Smooth muscle cell (in vitro differentiated cells): ENCODE data around the gene CEP72. TPM values are rescaled to one million over a fixed set of nuclear protein-coding genes. Genes with fewer than 3 reads are reported as not detected.

ENCODE experiments used
- DNase-seq: peaks from one replicate; lab custom pipeline; 2025; ENCODE audit not compliant: unreplicated experiment; lab: John Stamatoyannopoulos, UW
- H2AFZ ChIP-seq: fragments of 200-600 bp; sonication (generic); 2 replicates; pipeline ENCODE4 v1.6.0; 2016; ENCODE audit warnings: antibody characterized with exemption, low read depth, mild to moderate bottlenecking
- H3F3A ChIP-seq: fragments of 200-600 bp; sonication (generic); 2 replicates; pipeline ENCODE4 v1.6.0; 2017; ENCODE audit warnings: antibody characterized with exemption, low read depth
- H3K27ac ChIP-seq: fragments of 200-600 bp; sonication (generic); 2 replicates; pipeline ENCODE4 v1.5.1; 2016; ENCODE audit warnings: low read depth, mild to moderate bottlenecking
- H3K27me3 ChIP-seq: fragments of 200-600 bp; sonication (generic); 2 replicates; pipeline ENCODE4 v1.6.1; 2016; ENCODE audit warnings: low read depth, mild to moderate bottlenecking
- H3K36me3 ChIP-seq: fragments of 200-600 bp; sonication (generic); 2 replicates; pipeline ENCODE4 v1.5.1; 2016; ENCODE audit warnings: low read depth
- H3K4me1 ChIP-seq: fragments of 200-600 bp; sonication (generic); 2 replicates; pipeline ENCODE4 v1.5.1; 2016; ENCODE audit warnings: low read depth
- H3K4me2 ChIP-seq: fragments of 200-600 bp; sonication (generic); 2 replicates; pipeline ENCODE4 v1.6.0; 2016; ENCODE audit warnings: mild to moderate bottlenecking
- H3K4me3 ChIP-seq: fragments of 200-600 bp; sonication (generic); 2 replicates; pipeline ENCODE4 v1.5.1; 2016; ENCODE audit warnings: mild to moderate bottlenecking
- H3K79me2 ChIP-seq: fragments of 200-600 bp; sonication (generic); 2 replicates; pipeline ENCODE4 v1.6.0; 2016; ENCODE audit warnings: low read depth, mild to moderate bottlenecking
- H3K9ac ChIP-seq: fragments of 200-600 bp; sonication (generic); 2 replicates; pipeline ENCODE4 v1.6.0; 2016; ENCODE audit warnings: low read depth
- H3K9me3 ChIP-seq: fragments of 200-600 bp; sonication (generic); replicated peaks from 2 replicates; pipeline ENCODE4 v1.5.1; 2016; ENCODE audit warnings: low read depth
- H4K20me1 ChIP-seq: fragments of 200-600 bp; sonication (generic); 2 replicates; pipeline ENCODE4 v1.6.0; 2016; ENCODE audit warnings: low read depth
- WGBS: methylation state at CpG from one replicate; pipeline ENCODE4 v1.1.7; 2016; ENCODE audit warnings: low lambda C conversion rate; 5-methylcytosine and 5-hydroxymethylcytosine counted together
- polyA plus RNA-seq: library from polyadenylated mRNA; unstranded; fragments of >200 nt; fragmentation: Nextera tagmentation; extraction: Ambion mirVana; gene quantifications from 2 replicates; pipeline ENCODE4 v1.2.1, GENCODE V29; 2016
- total RNA-seq: library from RNA; depleted of rRNA; stranded (reverse); fragments of >200 nt; gene quantifications from 2 replicates; pipeline ENCODE4 v1.2.3, GENCODE V29; 2014
- TF ChIP-seq, protein P1 (sequence below): fragments of 200-600 bp; sonication (generic); IDR thresholded peaks from 2 replicates; pipeline ENCODE4 v1.5.1; 2017; ENCODE audit warnings: borderline replicate concordance, mild to moderate bottlenecking, antibody characterized with exemption; ENCODE audit not compliant: insufficient read depth, poor library complexity, severe bottlenecking

CEP72 gene, protein sequence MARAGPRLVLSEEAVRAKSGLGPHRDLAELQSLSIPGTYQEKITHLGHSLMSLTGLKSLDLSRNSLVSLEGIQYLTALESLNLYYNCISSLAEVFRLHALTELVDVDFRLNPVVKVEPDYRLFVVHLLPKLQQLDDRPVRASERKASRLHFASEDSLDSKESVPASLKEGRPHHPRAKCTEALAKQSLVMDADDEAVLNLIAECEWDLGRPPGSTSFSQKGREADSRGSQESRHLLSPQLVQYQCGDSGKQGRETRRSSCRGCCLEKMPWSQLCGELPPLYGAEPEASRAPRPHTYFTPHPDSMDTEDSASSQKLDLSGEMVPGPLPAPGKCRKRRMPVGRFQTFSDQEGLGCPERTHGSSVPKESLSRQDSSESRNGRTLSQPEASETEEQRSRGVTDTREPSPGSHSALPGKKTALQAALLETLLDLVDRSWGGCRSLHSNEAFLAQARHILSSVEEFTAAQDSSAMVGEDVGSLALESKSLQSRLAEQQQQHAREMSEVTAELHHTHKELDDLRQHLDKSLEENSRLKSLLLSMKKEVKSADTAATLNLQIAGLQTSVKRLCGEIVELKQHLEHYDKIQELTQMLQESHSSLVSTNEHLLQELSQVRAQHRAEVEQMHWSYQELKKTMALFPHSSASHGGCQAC
- total RNA-seq (3.5 and 4.0 TPM in 2 replicates), polyA plus RNA-seq (0.77 and 2.7 TPM in 2 replicates)

DNA sequence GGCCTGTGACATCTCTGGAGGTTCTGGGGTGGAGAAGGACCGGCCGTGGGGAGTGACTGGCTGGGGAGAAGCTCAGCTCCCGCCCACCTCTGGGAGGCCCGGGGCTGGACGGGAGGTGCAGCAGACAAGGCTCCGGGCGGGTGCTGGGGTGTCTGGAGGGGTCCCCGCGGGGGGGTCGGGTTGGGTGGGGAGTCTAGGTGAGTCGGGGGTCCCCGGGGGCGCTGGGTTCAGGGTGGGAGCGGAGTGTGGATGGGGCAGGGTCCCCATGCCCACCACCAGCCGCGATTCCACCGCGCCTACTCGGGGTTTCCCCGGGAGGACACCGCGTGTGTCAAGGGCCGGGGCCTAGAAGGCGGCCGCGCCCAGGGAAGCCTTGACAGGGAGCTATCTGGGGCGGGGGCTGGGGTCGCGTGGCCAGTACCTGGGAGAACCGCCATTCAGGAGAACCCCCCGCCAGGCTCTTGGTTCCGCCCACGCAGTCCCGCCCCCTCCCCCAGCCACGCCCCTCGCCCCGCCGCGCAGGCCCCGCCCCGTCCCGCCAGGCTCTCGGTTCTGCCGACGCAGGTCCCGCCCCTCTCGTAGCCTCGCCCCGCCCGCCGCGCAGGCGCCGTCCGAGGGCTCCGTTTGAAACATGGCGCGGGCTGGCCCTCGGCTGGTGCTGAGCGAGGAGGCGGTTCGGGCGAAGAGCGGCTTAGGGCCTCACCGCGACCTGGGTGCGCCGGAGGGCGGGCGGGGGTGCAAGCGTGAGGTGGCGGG is at the start of gene CEP72:
Gene CEP72, plus strand, starts transcription at position 610 of the 756 bp plus-strand sequence. Its CDS starts 22 bp downstream, at position 632.
- DNase-seq = peak; percentile 89

DNA sequence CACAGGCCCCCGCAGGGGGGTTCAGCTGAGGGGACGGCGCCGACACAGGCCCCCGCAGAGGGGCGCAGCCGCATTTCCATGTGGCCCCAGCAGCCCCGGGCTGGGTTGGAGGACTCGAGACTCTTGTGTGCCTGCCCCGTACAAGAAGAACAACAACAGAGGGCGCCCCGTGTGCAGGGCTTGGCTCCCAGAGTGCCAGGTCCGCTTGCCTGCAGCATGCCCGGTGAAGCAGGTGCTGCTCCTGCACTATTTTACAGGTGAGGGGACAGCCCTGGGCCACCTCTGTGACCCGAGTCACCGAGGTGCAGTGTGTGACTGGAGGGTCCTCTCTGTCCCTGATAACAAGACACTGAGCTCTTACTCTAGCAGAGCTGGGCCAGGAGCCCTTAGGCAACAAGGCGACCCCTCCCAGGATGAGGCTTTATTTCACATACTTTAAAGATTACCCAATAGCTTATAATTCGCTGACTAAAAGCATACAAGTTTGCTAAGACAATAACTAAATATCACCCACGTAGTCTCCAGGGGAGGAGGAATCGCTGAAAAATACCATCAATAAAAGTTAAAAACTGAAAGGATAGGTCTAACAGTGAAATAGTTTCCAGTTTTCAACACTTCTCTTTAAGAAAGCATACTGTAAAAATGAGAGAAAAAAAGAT is 46.2 kb upstream of the CEP72 start:
- H3K27me3 ChIP-seq = peaks cover 6% of the 10 kb centered on the region
- no peaks in the 10 kb centered on the region for H3K36me3 ChIP-seq
- TF ChIP-seq, protein P1, sequence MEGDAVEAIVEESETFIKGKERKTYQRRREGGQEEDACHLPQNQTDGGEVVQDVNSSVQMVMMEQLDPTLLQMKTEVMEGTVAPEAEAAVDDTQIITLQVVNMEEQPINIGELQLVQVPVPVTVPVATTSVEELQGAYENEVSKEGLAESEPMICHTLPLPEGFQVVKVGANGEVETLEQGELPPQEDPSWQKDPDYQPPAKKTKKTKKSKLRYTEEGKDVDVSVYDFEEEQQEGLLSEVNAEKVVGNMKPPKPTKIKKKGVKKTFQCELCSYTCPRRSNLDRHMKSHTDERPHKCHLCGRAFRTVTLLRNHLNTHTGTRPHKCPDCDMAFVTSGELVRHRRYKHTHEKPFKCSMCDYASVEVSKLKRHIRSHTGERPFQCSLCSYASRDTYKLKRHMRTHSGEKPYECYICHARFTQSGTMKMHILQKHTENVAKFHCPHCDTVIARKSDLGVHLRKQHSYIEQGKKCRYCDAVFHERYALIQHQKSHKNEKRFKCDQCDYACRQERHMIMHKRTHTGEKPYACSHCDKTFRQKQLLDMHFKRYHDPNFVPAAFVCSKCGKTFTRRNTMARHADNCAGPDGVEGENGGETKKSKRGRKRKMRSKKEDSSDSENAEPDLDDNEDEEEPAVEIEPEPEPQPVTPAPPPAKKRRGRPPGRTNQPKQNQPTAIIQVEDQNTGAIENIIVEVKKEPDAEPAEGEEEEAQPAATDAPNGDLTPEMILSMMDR = no peak
- H3K9me3 ChIP-seq = no peaks in the 10 kb centered on the region
- no peaks in the 10 kb centered on the region for H3K4me1 ChIP-seq
- H3K9ac ChIP-seq = no peak overlapping the region
- H2AFZ ChIP-seq = no peak overlapping the region
- H3K4me2 ChIP-seq = peak overlapping the region; percentile 8
- H3K27ac ChIP-seq = no peak overlapping the region
- no peaks in the 10 kb centered on the region for H3F3A ChIP-seq
- no peaks in the 10 kb centered on the region for H3K79me2 ChIP-seq
- peak overlapping the region; percentile 13 for H3K4me3 ChIP-seq
- 66% methylated on average over 20 of the region's 20 CpGs for WGBS
- H4K20me1 ChIP-seq = no peaks in the 10 kb centered on the region
- DNase-seq = no peak

More for the DNA sequence above, at the start of gene CEP72:
- Histone ChIP-seq H3F3A (no peaks in the 10 kb centered on the region), H3K9me3 (no peaks in the 10 kb centered on the region), H3K4me3 (peak within 1 kb of the TSS; percentile 86), H3K4me1 (no peaks in the 10 kb centered on the region), H3K9ac (peak within 1 kb of the TSS; percentile 73), H3K27ac (no peak within 1 kb of the TSS), H3K27me3 (no peaks in the 10 kb centered on the region), H3K79me2 (peaks cover 30% of the 10 kb centered on the region), H2AFZ (peak within 1 kb of the TSS; percentile 91), H4K20me1 (no peaks in the 10 kb centered on the region), H3K36me3 (no peaks in the 10 kb centered on the region), H3K4me2 (peak within 1 kb of the TSS; percentile 84)
- under 1% methylated on average over 28 of the region's 72 CpGs for WGBS
- TF ChIP-seq, protein P1 = no peak

DNA sequence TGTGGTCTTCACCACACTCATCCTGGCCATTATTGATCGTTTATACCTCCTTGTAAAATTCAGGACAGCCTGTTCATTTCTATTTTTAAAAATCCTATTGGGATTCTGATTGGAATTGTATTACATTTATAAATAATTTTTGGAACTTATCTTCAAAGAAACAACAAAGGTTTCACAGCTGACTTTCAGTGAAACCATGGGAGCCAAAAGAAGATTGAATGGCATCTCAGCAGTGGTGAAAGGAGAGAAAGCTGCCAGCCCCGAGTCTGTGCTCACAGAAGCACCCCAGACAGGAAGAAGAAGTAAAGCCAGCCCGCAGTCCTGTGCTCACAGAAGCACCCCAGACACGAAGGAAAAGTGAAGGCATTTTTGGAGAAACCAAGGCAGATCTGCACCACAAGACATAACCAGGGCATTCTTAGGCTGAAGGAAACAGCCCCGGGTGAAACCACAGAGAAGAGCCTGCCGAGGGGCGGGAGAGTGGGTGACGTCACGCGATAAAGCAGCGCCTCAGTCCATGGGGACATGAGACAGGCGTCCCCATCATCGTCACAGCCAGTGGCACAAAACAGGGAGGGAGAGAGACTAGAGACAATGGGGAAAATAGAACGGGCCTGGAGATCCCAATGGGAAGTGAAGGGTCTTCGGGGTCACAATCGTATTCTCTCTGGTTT is 45.4 kb upstream of the CEP72 start:
- Histone ChIP-seq H3K4me3 (no peak overlapping the region), H2AFZ (no peak overlapping the region), H3F3A (no peaks in the 10 kb centered on the region), H3K9ac (no peak overlapping the region), H4K20me1 (no peaks in the 10 kb centered on the region), H3K4me2 (no peak overlapping the region), H3K36me3 (no peaks in the 10 kb centered on the region), H3K27ac (no peak overlapping the region), H3K4me1 (no peaks in the 10 kb centered on the region), H3K79me2 (no peaks in the 10 kb centered on the region), H3K9me3 (no peaks in the 10 kb centered on the region), H3K27me3 (peaks cover 6% of the 10 kb centered on the region)
- 90% methylated on average over 16 of the region's 16 CpGs for WGBS
- DNase-seq = no peak
- TF ChIP-seq, protein P1 = no peak
